COLO829 (cell line): Measurements from ENCODE around the gene ANKS4B.
"Not testable (repeated sequence)": the region's sequence is repeated elsewhere in the genome, so short reads cannot be mapped to it uniquely, and the experiment has no call there.

Experiments
- DNase-seq: peaks from one replicate; pipeline ENCODE4 v3.0.0; 2012; ENCODE audit warnings: low spot score

Gene ANKS4B

GRCh38 chr16:21218153-21218552, 15.3 kb upstream of the ANKS4B start:
- DNase-seq, result no peak

GRCh38 chr16:21219551-21219950, 13.9 kb upstream of the ANKS4B start:
- no peak for DNase-seq

GRCh38 chr16:21222495-21223337, 10.8 kb upstream of the ANKS4B start:
- no peak for DNase-seq

GRCh38 chr16:21223787-21224186, 9.7 kb upstream of the ANKS4B start:
- DNase-seq, result no peak

- no peak for DNase-seq
Observed at GRCh38 chr16:21224800-21225199, 8.7 kb upstream of the ANKS4B start.

GRCh38 chr16:21226749-21227148, 6.8 kb upstream of the ANKS4B start:
- DNase-seq, result peak; percentile 80

- no peak for DNase-seq
Observed at GRCh38 chr16:21227866-21228265, 5.6 kb upstream of the ANKS4B start.

- DNase-seq, result no peak
Observed at GRCh38 chr16:21228361-21228872, 5.1 kb upstream of the ANKS4B start.

- no peak for DNase-seq
Observed at GRCh38 chr16:21233045-21233520, 416 bp upstream of the ANKS4B start.

GRCh38 chr16:21235199-21235585, 1.7 kb downstream of the ANKS4B start:
- DNase-seq, result no peak

GRCh38 chr16:21236831-21237230, 3.3 kb downstream of the ANKS4B start:
- DNase-seq, result no peak

GRCh38 chr16:21239646-21240045, 6.1 kb downstream of the ANKS4B start:
- DNase-seq, result no peak

- no peak for DNase-seq
Observed at GRCh38 chr16:21242756-21243155, 9.3 kb downstream of the ANKS4B start.

GRCh38 chr16:21244518-21245215, 11.2 kb downstream of the ANKS4B start:
- no peak for DNase-seq

- not testable (repeated sequence) for DNase-seq
Observed at GRCh38 chr16:21248179-21248578, 14.7 kb downstream of the ANKS4B start.

GRCh38 chr16:21250072-21250923, 16.8 kb downstream of the ANKS4B start:
- no peak for DNase-seq

- no peak for DNase-seq
Observed at GRCh38 chr16:21253470-21253869, 20.0 kb downstream of the ANKS4B start.

- DNase-seq, result no peak
Observed at GRCh38 chr16:21256636-21257035, 23.1 kb downstream of the ANKS4B start.

GRCh38 chr16:21257284-21257683, 23.8 kb downstream of the ANKS4B start:
- no peak for DNase-seq

GRCh38 chr16:21260870-21261791, 27.6 kb downstream of the ANKS4B start:
- peak; percentile 59 for DNase-seq
